ENCODE results near the gene SOX5. TPM values are rescaled to one million over a fixed set of nuclear protein-coding genes. Genes with fewer than 3 reads are reported as not detected.

The SOX5 gene
- total RNA-seq, 3 donors from 2014 or later (not counting 1 experiment from before 2014, with no cell fraction given), result 0.80 to 0.95 TPM; not detected in 1

DNA sequence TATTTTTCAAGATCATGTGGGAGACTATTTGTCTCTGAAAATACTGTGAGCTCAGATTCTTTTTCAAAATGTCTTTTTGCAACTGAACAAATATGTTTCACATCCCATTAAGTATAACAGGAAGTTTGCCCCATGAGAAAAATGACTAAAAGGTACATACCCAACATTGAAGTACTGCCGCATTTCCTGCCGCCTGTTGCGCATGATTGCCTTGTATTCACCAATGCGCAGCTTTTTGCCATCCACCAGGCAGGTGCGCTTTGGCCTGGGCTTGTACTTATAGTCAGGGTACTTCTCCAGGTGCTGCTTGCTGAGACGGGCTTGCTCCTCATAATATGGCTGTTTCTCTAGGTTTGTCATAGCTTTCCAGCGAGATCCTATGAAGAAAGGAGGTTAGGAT is 413.2 kb downstream of the SOX5 start:
- no peaks in the 10 kb centered on the region for H3K27me3 ChIP-seq (ENCODE audit: control insufficient read depth, insufficient read depth, low read length)
- no peak overlapping the region for H3K27ac Mint-ChIP-seq
- no peaks in the 10 kb centered on the region for H3K4me1 Mint-ChIP-seq
- TF ChIP-seq, protein P1, sequence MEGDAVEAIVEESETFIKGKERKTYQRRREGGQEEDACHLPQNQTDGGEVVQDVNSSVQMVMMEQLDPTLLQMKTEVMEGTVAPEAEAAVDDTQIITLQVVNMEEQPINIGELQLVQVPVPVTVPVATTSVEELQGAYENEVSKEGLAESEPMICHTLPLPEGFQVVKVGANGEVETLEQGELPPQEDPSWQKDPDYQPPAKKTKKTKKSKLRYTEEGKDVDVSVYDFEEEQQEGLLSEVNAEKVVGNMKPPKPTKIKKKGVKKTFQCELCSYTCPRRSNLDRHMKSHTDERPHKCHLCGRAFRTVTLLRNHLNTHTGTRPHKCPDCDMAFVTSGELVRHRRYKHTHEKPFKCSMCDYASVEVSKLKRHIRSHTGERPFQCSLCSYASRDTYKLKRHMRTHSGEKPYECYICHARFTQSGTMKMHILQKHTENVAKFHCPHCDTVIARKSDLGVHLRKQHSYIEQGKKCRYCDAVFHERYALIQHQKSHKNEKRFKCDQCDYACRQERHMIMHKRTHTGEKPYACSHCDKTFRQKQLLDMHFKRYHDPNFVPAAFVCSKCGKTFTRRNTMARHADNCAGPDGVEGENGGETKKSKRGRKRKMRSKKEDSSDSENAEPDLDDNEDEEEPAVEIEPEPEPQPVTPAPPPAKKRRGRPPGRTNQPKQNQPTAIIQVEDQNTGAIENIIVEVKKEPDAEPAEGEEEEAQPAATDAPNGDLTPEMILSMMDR (IDR thresholded peaks at IDR 0.05), result no peak
- ATAC-seq (no peak), DNase-seq (no peak)
- H3K36me3 ChIP-seq (ENCODE audit: control insufficient read depth, insufficient read depth, low read length), result no peaks in the 10 kb centered on the region
- H3K27me3 Mint-ChIP-seq (ENCODE audit: low read depth in 2 of 2), result no peaks in the 10 kb centered on the region
- H3K4me3 Mint-ChIP-seq, result no peak overlapping the region
- 79% methylated on average over 7 of the region's 7 CpGs for WGBS (ENCODE audit: insufficient coverage)
- no peaks in the 10 kb centered on the region for H3K9me3 ChIP-seq (ENCODE audit: control insufficient read depth, insufficient read depth, low read length)
- intact Hi-C loops (cut with micrococcal nuclease), result no loop called here
- peaks cover 6% of the 10 kb centered on the region for H3K36me3 Mint-ChIP-seq
- H3K9me3 Mint-ChIP-seq, result peaks cover 3 to 13% of the 10 kb centered on the region in 2 donors
- no peak overlapping the region for H3K4me3 ChIP-seq (ENCODE audit: low read length)
- no peak overlapping the region for H3K27ac ChIP-seq (ENCODE audit: low read length)
- H3K4me1 ChIP-seq (ENCODE audit: control insufficient read depth, insufficient read depth, low read length), result no peaks in the 10 kb centered on the region

DNA sequence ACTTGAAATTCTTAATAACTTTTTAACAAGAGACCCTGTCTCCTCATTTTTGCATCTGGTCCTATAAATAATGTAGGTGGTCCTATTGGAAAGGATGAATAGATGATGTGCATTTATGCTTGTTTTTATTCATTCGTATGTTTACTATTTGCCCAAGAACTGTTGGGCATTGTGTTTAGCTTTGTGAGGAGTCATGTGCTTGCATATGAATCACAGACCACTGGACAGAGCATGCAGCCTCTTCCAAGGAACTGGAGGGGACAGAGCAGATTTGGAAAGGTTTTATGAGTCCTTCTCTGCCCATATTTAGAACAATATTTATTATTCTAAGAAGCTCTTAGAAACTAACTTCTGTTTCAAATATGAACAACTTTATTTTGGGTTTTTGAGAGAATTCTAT is 414.0 kb downstream of the SOX5 start:
- no peaks in the 10 kb centered on the region for H3K4me1 Mint-ChIP-seq
- no peaks in the 10 kb centered on the region for H3K4me1 ChIP-seq (ENCODE audit: control insufficient read depth, insufficient read depth, low read length)
- peaks cover 6 to 13% of the 10 kb centered on the region in 2 donors for H3K9me3 Mint-ChIP-seq
- intact Hi-C loops (cut with micrococcal nuclease), result no loop called here
- H3K36me3 ChIP-seq (ENCODE audit: control insufficient read depth, insufficient read depth, low read length), result no peaks in the 10 kb centered on the region
- H3K27ac ChIP-seq (ENCODE audit: low read length), result no peak overlapping the region
- H3K4me3 ChIP-seq (ENCODE audit: low read length), result no peak overlapping the region
- H3K9me3 ChIP-seq (ENCODE audit: control insufficient read depth, insufficient read depth, low read length), result no peaks in the 10 kb centered on the region
- H3K27ac Mint-ChIP-seq, result no peak overlapping the region
- peaks cover 6% of the 10 kb centered on the region for H3K36me3 Mint-ChIP-seq
- DNase-seq (no peak), ATAC-seq (no peak)
- TF ChIP-seq, protein P1 (IDR thresholded peaks at IDR 0.05), result no peak
- H3K4me3 Mint-ChIP-seq, result no peak overlapping the region
- WGBS (ENCODE audit: insufficient coverage), result 90% methylated on average over 1 of the region's 1 CpG
- no peaks in the 10 kb centered on the region for H3K27me3 Mint-ChIP-seq (ENCODE audit: low read depth in 2 of 2)
- no peaks in the 10 kb centered on the region for H3K27me3 ChIP-seq (ENCODE audit: control insufficient read depth, insufficient read depth, low read length)

DNA sequence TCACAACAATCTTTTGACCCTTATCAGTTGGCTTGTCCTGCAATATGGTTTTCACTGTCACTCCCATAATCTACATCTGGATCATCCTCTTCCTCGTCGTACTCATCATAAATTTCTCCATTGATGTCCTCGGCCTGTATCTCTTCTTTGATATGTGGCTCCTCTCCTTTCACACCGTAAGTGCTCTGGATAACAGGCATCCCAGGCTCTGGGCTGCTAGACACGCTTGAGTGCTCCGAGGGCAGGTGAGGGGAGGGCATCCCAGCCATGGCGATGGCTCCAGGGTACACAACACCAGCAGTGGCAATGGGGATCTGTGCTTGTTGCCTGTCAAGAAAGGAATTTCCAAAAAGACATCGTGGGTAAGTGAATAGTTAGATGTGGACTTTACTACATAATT is 415.3 kb downstream of the SOX5 start:
- intact Hi-C loops (cut with micrococcal nuclease), result no loop called here
- Mint-ChIP-seq H3K9me3 (peaks cover 6% of the 10 kb centered on the region in 2 donors), H3K4me3 (no peak overlapping the region), H3K4me1 (no peaks in the 10 kb centered on the region), H3K27me3 (ENCODE audit: low read depth in 2 of 2) (no peaks in the 10 kb centered on the region), H3K36me3 (peaks cover 6% of the 10 kb centered on the region), H3K27ac (no peak overlapping the region)
- ATAC-seq, result no peak
- H3K9me3 ChIP-seq (ENCODE audit: control insufficient read depth, insufficient read depth, low read length), result no peaks in the 10 kb centered on the region
- TF ChIP-seq, protein P1 (IDR thresholded peaks at IDR 0.05), result no peak
- H3K36me3 ChIP-seq (ENCODE audit: control insufficient read depth, insufficient read depth, low read length), result no peaks in the 10 kb centered on the region
- no peak overlapping the region for H3K27ac ChIP-seq (ENCODE audit: low read length)
- no peaks in the 10 kb centered on the region for H3K4me1 ChIP-seq (ENCODE audit: control insufficient read depth, insufficient read depth, low read length)
- no peak for DNase-seq
- no peaks in the 10 kb centered on the region for H3K27me3 ChIP-seq (ENCODE audit: control insufficient read depth, insufficient read depth, low read length)
- 89% methylated on average over 7 of the region's 8 CpGs for WGBS (ENCODE audit: insufficient coverage)
- no peak overlapping the region for H3K4me3 ChIP-seq (ENCODE audit: low read length)

DNA sequence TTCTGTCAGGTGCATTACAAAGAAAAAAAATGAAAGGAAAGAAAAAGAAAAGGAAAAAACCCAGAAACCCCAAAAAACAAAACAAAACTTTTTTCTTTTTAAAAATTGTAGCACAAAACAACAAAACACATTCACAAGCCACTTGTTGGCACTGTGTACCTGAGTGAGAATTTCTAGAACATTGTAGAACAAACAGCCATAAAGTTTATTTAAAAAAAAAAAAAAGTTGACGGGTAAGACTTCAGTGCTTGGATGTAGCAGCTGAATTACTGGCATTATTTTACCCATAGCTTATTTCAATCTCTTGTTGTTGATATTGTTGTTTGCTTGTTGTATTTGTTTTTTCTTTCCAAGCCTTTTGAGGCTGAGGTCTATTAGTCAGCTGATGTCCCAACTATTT is 415.8 kb downstream of the SOX5 start:
- no peaks in the 10 kb centered on the region for H3K4me1 ChIP-seq (ENCODE audit: control insufficient read depth, insufficient read depth, low read length)
- intact Hi-C loops (cut with micrococcal nuclease), result no loop called here
- H3K4me3 ChIP-seq (ENCODE audit: low read length), result no peak overlapping the region
- no peaks in the 10 kb centered on the region for H3K36me3 ChIP-seq (ENCODE audit: control insufficient read depth, insufficient read depth, low read length)
- WGBS (ENCODE audit: insufficient coverage), result no CpG with 5 or more reads among the region's 1 CpG
- Mint-ChIP-seq H3K36me3 (peaks cover 6% of the 10 kb centered on the region), H3K27ac (no peak overlapping the region), H3K27me3 (ENCODE audit: low read depth in 2 of 2) (no peaks in the 10 kb centered on the region), H3K4me3 (no peak overlapping the region), H3K4me1 (no peaks in the 10 kb centered on the region), H3K9me3 (peaks cover 6% of the 10 kb centered on the region in 2 donors)
- H3K9me3 ChIP-seq (ENCODE audit: control insufficient read depth, insufficient read depth, low read length), result no peaks in the 10 kb centered on the region
- no peak overlapping the region for H3K27ac ChIP-seq (ENCODE audit: low read length)
- no peak for DNase-seq
- TF ChIP-seq, protein P1 (IDR thresholded peaks at IDR 0.05), result no peak
- no peaks in the 10 kb centered on the region for H3K27me3 ChIP-seq (ENCODE audit: control insufficient read depth, insufficient read depth, low read length)
- ATAC-seq, result no peak

Measured in natural killer cell (primary cell).